UCSD-AML1 (cell line): ENCODE data around the gene ZSWIM8.
"Not testable (repeated sequence)": the region's sequence is repeated elsewhere in the genome, so short reads cannot be mapped to it uniquely, and the experiment has no call there.

Source experiments
- DNase-seq: peaks from one replicate; lab custom pipeline; 2025; ENCODE audit not compliant: unreplicated experiment; lab: John Stamatoyannopoulos, UW

Gene ZSWIM8

DNA sequence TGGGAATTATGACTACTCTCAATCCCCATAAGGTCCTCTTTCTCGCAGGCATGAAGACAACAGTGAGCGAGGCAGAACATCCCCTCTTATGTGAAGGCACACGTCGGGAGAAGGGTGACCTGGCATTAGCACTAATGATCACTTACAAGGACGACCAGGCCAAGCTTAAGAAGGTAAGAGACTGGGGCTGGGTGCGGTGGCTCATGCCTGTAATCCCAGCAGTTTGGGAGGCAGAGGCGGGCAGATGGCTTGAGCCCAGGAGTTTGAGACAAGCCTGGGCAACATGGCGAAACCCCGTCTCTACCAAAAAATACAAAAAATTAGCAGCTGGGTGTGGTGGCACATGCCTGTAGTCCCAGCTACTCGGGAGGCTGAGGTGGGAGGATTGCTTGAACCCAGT, 10.1 kb downstream of the ZSWIM8 start:
- not testable (repeated sequence) for DNase-seq

DNA sequence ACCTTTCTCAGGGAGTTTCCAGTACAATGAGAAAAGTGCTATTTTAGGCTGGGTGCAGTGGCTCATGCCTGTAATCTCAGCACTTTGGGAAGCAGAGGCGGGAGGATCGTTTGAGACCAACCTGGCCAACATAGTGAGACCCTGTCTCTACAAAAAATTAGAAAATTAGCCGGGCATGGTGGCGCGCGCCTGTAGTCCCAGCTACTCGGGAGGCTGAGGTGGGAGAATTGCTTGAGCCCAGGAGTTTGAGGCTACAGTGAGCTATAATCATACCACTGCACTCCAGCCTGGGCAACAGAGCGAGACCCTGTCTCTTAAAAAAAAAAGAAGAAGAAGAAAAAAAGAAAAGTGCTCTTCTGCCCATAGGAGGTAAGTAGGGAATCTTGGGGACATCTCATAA, 10.6 kb downstream of the ZSWIM8 start:
- not testable (repeated sequence) for DNase-seq

- no peak for DNase-seq
These were observed 11.4 kb downstream of the ZSWIM8 start for GRCh38 chr10:73796766-73797165.

DNA sequence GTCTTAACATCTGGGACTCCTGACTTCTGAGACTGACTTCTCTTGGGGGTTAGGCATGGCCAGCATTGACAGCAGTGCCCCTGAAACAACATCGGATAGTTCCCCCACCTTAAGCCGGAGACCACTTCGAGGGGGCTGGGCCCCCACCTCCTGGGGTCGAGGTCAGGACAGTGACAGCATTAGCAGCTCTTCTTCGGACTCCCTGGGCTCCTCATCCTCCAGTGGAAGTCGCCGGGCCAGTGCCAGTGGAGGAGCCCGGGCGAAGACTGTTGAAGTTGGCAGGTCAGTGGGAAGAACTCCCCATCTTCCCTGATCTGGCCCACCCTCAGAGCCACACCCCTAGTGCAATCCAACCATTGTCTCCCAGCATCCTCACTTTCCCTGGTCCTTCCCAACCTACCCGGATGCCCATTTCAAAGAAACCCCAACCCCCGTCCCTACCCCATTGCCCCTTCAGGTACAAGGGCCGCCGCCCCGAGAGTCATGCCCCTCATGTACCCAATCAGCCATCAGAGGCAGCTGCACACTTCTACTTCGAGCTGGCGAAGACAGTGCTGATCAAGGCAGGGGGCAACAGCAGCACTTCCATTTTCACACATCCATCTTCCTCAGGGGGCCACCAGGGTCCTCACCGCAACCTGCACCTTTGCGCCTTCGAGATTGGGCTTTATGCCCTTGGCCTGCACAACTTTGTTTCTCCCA, 12.1 kb downstream of the ZSWIM8 start:
- no peak for DNase-seq

DNA sequence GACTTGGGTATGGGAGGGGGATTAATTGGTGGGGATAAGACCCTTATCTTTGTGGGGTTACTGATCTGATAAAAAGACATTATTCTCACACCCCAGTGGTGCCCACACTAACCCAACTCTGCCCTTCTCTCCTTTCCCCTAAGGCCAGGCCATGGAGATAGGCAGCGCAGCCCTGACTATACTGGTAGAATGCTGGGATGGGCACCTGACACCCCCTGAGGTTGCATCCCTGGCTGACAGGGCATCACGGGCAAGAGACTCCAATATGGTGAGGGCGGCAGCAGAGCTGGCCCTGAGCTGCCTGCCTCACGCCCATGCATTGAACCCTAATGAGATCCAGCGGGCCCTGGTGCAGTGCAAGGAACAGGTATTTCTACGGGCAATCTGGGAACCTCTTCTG, 12.7 kb downstream of the ZSWIM8 start:
- no peak for DNase-seq

DNA sequence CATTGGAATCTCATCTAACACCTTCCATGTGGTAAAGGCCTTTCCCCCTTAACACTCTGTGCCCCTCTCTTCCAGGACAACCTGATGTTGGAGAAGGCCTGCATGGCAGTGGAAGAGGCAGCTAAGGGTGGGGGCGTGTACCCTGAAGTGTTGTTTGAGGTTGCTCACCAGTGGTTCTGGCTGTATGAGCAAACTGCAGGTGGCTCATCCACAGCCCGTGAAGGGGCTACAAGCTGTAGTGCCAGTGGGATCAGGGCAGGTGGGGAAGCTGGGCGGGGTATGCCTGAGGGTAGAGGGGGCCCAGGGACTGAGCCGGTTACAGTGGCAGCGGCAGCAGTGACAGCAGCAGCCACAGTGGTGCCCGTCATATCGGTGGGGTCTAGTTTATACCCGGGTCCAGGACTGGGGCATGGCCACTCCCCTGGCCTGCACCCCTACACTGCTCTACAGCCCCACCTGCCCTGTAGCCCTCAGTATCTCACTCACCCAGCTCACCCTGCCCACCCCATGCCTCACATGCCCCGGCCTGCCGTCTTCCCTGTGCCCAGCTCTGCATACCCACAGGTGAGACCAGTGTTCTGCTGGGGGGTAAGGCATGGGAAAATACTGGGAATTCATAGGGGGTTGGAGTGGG, 13.6 kb downstream of the ZSWIM8 start:
- no peak for DNase-seq

DNA sequence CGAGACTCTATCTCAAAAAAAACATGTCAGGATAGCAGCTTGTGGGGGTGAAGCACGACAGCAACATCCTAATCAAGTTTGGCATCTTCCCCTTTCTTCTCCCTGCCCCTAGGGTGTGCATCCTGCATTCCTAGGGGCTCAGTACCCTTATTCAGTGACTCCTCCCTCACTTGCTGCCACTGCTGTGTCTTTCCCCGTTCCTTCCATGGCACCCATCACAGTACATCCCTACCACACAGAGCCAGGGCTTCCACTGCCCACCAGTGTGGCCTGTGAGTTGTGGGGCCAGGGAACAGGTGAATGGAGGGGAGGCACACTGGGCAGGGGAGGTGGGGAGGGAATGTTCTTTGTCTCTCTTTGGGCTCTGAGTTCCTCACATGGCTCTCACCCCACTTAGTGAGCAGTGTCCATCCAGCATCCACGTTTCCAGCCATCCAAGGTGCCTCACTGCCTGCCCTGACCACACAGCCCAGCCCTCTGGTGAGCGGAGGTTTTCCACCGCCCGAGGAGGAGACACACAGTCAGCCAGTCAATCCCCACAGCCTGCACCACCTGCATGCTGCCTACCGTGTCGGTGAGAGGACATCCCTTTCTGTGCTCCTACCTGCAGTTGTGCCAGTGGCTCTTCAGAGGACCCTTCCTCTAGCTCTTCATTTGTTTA, 14.6 kb downstream of the ZSWIM8 start:
- DNase-seq, result no peak

- DNase-seq, result no peak
These were observed 15.3 kb downstream of the ZSWIM8 start for GRCh38 chr10:73800560-73801252.

DNA sequence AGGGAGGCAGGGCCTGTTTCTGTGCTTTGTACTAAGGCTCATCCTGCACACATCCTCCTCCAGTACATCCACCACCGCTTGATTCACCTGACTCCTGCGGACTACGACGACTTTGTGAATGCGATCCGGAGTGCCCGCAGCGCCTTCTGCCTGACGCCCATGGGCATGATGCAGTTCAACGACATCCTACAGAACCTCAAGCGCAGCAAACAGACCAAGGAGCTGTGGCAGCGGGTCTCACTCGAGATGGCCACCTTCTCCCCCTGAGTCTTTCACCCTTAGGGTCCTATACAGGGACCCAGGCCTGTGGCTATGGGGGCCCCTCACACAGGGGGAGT, 15.8 kb downstream of the ZSWIM8 start:
- DNase-seq, result no peak

GRCh38 chr10:73802276-73802991, 17.0 kb downstream of the ZSWIM8 start:
- DNase-seq, result no peak

DNA sequence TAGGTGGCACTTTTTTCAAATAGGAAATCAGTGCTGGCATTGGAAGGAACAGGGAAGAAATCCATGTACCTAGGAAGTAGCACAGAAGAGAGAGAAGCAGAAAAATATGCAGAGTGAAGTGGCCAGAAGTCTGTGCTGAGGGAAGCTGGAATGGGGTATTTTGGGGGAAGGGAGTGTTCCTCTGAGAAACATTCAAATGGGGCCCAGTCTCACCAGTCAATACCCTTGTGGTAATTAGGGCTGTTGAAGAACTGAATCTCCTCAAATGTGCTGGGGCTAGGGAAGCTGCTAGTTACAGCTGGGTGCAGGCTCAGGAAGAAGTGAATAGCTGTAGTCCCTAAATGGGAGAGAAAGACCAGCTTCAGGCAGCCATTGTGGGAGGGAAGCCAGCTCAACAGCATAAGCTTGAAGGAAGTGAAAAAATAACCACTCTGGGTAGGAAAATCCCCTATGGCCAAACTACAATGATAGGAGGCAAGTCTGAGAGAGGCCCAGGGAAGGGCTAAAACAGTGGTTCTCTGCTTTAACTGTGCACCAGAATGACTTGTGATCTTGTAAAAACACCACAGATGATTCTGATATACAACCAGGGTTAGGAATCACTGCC, 18.4 kb downstream of the ZSWIM8 start:
- DNase-seq, result no peak

DNA sequence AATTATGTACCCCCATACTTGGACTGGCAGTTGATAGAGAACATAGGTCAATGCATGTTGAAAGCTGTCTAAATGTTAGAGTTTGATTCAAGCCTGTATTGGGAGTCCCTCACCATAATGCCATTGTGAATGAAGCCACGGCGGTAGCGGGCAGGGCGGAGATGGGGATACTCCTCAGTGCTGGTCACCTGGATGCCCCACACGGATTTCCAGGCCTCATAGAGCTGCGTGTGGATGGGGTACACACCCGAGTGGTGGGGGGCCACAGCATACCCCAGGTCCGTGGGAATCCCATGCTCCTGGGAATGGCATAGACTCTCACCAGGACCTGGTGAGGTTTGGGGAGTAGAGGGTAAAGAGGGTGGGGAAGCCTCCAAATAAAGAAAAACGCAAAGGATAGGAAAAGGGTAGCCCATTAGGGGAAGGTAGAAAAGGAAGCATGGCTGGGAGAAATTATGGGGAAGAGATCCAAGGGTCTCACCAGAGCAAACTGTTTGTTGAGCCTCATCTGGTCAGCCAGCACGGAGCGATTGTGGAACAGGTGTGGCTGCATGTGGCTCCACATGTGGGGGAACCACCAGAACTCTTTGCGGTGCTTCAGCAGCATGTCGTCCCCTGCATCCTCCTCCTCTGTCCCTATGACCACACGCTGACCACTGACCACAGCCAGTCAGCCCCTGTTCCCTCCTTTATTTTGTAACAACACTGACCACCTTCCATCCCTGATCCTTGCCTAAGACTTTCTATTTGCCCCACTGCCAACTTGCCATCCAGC, 21.0 kb downstream of the ZSWIM8 start:
- no peak for DNase-seq

- no peak for DNase-seq
These were observed 22.1 kb downstream of the ZSWIM8 start for GRCh38 chr10:73807471-73807870.

DNA sequence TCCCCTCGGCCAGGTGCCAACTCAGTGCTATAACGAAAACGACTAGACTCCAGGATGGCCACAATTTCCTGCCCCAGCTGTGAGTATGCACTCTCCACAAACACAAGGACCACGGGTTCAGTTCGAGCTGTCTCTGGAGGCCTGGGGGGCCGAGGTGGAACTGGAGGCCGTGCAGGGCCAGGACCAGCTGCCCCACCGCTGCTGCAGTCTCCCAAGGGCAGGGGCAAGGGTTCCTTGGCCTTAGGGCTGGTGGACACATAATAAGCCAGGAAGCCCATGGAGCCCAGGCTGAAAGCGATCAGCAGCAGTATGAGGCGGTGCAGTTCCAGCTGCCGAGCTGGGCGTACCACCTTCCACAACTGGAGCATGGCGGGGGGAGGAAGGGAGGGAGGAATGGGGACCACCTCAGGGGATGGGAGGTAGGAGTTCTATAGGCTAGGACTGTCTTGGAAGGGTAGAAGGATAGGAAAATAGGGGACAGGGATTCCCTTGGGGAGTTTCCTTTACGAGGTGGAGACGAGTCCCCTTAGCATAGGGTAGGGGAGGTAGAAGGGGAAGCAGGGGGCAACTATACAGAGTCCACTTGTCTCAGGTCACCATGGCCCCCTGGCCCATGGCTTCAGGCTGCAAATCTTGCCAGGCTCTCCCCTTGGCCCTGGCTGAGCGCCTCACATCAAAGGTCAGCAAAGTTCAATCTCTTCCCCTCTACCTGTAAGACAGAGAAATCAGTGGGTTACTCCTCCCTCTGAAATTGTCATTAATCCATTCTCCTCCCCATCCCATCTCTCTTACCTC, 22.8 kb downstream of the ZSWIM8 start:
- no peak for DNase-seq

DNA sequence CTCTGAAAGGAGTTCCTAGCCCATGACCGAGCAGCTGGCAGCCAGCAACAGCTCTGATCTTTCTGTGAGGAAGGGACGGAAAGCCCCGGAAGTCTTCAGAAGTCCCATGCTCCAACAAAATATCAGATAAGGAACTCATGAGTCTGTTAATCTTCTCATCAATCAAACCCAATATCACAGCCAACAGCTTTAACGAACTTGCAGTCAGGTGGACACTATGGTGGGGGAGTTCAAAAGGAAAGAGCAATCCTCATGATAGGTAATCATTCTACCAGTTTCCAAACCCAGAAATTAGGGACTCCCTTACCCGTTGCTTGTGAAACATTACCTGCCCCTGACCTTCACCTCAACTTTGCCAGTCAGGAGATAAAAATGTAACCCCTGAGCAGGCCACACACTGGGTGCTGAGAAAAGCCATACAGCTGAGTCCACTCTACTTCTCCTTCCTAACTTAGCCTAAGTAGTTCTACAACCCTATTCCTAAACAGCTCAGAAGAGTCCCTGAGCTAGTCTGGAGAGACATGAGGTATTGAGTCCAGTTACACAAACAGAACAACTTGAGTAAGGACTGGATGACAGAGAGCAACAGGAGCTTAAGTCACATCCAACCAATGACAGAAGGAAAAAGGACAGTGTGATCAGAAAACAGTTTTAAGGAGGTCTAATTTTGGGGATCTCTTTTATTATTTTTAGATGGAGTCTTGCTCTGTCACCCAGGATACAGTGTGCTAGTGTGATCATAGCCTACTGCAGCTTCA, 23.8 kb downstream of the ZSWIM8 start:
- DNase-seq, result no peak

DNA sequence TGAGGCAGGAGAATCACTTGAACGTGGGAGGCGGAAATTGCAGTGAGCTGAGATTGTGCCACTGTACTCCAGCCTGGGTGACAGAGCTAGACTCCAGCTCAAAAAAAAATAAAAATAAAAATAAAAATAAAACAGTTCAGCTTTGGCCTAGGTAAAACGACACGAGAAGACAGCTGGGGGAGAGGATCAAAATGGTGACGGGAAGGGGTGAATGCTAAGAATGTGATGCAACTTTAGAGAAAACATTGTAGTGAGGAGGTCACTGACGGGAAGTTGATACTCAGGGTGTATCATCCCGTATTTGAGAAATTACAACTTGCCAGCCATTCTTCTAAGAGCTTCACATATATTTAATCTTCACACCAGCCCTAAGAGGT, 24.9 kb downstream of the ZSWIM8 start:
- no peak for DNase-seq

- DNase-seq, result peak; percentile 58
These were observed 25.5 kb downstream of the ZSWIM8 start for GRCh38 chr10:73810735-73811465.

DNA sequence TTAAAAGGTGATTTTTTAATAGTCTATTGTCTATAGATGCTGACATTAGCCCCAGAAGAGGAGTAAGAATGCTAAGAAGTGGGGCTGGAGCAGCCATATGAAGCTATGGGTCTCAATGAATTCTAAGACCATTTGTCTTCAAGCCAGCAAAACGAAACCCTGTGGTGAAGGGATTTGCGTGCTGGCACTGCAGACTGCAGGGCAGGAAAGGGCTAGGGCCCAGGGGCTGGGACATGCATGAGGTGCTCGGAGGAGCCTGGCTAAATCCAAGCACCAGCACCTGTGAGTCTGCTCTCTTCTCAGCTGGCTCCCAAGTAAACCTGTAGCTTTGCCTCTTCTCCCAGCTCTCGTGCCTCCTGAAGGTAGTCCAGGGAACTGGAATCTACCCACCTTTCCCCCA, 27.3 kb downstream of the ZSWIM8 start:
- DNase-seq, result no peak
